NCI-H128 (cell line): Measurements from ENCODE around the gene DZIP3.
"Not testable (repeated sequence)": the region's sequence is repeated elsewhere in the genome, so short reads cannot be mapped to it uniquely, and the experiment has no call there.

Source experiments
- DNase-seq: peaks from one replicate; lab custom pipeline; 2025; ENCODE audit not compliant: unreplicated experiment; lab: John Stamatoyannopoulos, UW

DZIP3 gene

DNA sequence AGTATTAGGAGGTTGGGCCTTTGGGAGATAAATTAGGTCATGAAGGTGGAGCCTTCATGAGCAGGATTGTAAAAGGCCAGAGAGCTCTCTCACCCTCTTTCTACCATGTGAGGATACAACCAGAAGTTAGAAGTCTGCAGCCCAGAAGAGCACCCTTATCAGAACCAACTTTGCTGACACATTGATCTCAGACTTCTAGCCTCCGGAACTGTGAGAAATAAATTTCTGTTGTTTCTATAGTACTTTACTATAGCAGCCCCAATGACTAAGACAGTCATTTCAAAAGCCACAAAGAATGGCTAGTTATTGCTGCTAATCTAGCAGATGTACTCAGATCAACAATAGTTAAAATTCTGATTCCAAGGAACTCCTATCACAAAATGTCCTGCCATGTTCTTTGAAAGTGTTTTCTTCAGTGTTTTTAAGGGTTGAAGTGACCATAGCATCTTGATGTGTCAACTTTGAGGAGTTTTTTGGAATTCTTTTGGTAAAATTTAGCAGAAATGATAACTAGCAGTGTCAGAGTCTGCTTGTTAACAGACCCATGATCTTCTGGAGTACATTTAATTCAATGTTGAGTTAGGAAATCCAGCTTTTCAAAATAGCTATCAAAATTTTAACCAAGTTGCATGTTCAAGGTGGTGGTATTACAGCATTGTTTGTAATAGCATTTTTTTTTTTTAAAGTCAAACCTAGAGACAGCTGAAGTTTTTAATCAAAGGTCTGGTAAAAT is 10.3 kb downstream of the DZIP3 start:
- DNase-seq, result no peak

GRCh38 chr3:108602249-108602934 is 12.9 kb downstream of the DZIP3 start:
- no peak for DNase-seq

GRCh38 chr3:108602935-108603294 is 13.4 kb downstream of the DZIP3 start:
- DNase-seq, result no peak

GRCh38 chr3:108603691-108604090 is 14.2 kb downstream of the DZIP3 start:
- DNase-seq, result no peak

DNA sequence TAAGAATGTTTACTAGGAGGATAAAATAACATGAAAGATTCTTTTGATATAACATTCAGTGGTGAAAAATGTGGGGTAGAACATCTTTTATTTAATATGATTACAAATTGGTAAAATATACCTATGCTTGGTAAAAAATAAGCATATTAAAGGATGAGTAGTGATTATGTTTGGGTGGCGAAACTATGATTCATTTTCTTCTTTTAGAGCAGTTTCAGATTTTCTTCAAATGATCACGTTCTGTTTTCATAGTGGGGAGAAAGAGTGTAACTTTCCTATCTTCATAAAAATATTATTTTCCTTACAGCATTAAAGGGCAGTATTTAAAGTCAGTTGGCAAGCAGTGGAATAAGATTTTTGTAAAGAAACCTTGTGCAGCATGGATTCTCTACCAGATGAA is 15.5 kb downstream of the DZIP3 start:
- no peak for DNase-seq

DNA sequence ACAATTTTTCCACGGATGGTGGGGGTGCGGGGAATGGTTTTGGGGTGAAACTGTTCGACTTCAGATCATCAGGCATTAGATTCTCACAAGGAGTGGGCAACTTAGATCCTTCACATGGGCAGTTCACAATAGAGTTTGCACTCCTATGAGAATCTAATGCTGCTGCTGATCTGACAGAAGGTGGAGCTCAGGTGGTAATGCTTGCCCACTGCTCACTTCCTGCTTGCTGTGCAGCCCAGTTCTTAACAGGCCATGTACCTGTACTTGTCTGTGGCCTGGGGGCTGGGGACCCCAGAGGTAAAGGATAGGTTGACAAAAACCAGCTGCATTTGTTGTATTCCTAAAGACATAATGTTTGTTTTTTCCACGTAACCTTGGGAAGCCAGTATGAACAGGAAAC is 16.0 kb downstream of the DZIP3 start:
- DNase-seq, result no peak

- DNase-seq, result no peak
These were observed 19.2 kb downstream of the DZIP3 start for GRCh38 chr3:108608750-108609149.

DNA sequence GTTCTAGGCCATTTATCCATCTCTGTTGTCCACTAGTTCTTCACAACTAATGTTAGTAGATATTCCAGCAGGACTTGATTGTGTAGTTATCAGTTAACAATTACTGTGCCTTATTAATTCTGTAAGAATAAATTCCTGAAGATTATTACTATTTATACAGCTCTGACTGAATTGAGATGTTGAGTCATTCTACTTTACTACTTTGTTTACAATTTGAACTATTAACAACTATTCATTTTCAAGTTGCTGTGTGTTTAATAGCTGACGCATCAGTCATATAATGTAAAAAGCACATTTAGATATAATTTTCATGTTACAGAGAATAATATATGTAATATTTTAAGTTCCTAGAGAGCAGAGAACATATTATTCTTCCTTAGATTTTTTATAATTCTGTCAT is 21.1 kb downstream of the DZIP3 start:
- DNase-seq, result no peak

- not testable (repeated sequence) for DNase-seq
These were observed 26.6 kb downstream of the DZIP3 start for GRCh38 chr3:108616090-108616489.

- no peak for DNase-seq
These were observed 30.7 kb downstream of the DZIP3 start for GRCh38 chr3:108620250-108620649.

- no peak for DNase-seq
These were observed 34.0 kb downstream of the DZIP3 start for GRCh38 chr3:108623504-108623903.

GRCh38 chr3:108629974-108630373 is 40.5 kb downstream of the DZIP3 start:
- DNase-seq, result no peak

DNA sequence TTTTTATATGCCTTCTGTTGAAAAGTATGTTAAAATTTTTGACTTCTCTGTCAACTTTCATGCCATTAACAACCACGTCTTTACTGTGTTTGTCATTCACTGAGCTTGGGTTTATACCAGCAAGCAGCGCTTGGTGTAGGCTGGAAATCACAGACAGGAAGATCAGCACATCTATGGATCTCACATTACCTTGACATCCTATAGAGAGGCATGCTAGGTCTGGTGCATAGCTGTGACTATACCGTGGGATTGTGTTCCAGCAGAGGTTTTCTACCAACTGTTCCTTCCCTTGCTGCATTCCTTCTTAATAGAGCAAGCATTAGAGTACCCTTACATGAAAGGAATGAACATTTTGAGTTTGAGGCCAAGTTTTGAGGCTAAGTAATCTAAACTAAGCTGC is 53.0 kb downstream of the DZIP3 start:
- DNase-seq, result no peak

DNA sequence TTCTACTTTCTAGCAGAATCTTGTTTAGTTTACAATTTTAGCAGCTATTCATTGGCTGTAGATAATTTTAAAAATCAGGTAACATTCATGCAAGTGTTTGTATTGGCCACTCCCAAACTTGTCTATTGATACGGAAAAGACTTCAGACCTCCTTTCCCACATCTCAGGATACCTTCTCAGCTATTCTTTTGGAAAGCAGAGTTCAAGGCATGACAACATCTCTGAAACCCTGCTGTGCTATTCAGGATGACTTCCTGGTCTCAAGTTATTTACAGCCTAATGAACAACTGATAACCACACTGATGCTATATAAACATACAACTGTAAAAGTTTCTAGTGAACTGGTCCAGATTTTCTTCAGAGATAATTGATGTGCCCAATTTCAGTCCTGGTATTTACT is 55.8 kb downstream of the DZIP3 start:
- DNase-seq, result no peak

- DNase-seq, result not testable (repeated sequence)
These were observed 66.1 kb downstream of the DZIP3 start for GRCh38 chr3:108655664-108656063.

GRCh38 chr3:108661699-108662098 is 72.2 kb downstream of the DZIP3 start:
- DNase-seq, result no peak

GRCh38 chr3:108662142-108662738 is 72.7 kb downstream of the DZIP3 start:
- peak; percentile 48 for DNase-seq

DNA sequence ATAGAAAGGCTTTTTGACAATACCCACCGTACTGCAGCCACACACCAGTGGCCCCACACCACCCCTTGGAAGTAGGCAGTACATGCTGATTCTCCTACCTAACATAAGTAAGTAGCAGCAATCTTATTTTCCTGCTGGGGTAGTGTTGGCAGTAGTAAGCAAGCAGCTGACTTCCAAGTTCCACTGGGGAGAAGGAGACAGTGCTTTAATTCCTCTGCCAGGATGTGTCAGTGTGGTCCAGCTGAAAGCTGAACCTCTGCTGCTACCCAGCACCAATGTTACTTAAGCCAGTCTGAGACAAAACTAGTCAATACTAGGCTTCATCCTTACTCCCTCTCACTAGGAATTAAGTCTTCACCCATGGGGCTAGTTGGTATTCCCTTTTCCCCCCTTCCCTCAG is 74.7 kb downstream of the DZIP3 start:
- DNase-seq, result no peak

- no peak for DNase-seq
These were observed 77.8 kb downstream of the DZIP3 start for GRCh38 chr3:108667312-108667711.

DNA sequence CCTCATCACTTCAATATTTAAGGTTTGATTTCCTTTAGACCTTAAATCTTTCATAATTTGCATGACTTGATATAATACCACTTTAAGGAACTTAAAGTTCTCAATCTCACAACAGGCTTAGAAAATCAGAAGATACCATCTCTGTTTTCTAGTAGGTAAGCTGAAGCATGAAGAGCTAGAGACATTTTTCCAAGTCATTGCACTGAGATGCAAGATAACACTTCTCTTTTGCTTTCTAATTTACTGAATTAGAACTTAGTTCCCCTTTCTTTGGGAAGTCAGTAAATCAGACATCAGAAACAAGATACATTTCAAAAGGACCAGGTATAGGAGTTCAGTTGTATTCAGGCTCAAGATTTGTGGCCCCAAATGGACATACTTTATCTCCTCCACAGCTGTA is 79.7 kb downstream of the DZIP3 start:
- DNase-seq, result no peak

- no peak for DNase-seq
These were observed 83.2 kb downstream of the DZIP3 start for GRCh38 chr3:108672701-108673100.

- DNase-seq, result no peak
These were observed 84.6 kb downstream of the DZIP3 start for GRCh38 chr3:108673988-108674661.
